ENCODE data around the gene ATG13. TPM values are rescaled to one million over a fixed set of nuclear protein-coding genes. Genes with fewer than 3 reads are reported as not detected.
"Not testable (repeated sequence)": the region's sequence is repeated elsewhere in the genome, so short reads cannot be mapped to it uniquely, and the experiment has no call there.

ATG13 gene
- polyA plus RNA-seq, 1 donor: 36.4 TPM

DNA sequence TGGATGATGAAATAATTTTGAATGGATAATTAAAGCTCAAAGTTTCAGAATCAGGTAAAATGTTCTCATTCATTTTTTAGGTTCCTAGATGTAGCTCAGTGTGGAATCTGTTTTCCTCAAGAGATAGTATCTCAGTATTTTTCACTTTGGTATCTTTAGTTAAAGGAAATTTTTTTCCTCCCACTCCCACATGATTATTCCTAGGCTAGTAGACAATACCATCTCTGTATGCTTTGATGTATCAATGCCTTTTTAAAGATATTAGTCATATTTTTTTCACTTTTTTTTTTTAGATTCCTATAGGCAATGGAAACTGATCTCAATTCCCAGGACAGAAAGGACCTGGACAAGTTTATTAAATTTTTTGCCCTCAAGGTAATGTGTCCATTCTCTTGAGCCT lies 26.6 kb downstream of the ATG13 start:
- DNase-seq (ENCODE audit: low read depth): no peak

DNA sequence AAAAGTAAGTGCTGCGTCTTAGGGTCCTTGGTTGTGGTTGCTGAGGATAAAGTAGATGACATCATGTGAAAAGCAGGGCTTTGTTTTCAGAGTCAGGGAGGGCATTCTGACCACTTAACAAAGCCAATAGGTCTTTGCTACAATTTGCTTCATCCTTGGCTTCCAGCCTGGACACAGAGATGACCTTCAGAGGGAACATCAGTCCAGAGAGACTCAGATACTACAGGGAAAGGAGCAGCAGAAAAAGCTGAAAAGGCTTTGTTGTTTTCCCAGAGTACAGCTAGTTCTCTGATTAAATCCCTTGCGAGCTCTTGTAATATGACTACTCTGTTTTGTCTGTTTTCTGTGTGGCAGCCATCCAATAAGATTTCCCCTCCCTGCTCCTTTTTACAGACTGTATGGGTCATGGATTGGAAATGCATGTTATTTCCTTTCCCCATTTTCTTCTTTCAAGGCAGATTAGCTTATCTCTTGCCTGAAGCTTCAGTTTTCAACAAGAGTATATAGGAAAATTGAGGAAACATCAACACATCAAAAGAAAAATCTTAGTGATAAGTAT lies 31.9 kb downstream of the ATG13 start:
- peak; percentile 41 for DNase-seq (ENCODE audit: low read depth)

DNA sequence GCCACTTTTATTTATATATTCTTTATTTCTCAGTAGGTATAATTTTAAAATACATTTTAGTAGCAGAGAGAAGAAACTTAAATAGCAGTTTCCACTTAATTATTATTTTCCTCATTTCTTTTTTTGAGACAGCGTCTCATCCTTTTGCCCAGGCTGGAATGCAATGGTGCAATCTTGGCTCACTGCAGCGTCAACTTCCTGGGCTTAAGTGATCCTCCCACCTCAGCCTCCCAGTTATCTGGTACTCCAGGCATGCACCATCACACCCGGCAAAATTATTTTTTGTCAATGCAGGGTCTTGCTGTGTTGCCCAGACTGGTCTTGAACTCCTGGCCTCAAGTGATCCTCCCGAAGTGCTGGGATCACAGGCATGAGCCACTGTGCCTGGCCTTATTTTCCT lies 38.3 kb downstream of the ATG13 start:
- DNase-seq (ENCODE audit: low read depth): no peak

DNA sequence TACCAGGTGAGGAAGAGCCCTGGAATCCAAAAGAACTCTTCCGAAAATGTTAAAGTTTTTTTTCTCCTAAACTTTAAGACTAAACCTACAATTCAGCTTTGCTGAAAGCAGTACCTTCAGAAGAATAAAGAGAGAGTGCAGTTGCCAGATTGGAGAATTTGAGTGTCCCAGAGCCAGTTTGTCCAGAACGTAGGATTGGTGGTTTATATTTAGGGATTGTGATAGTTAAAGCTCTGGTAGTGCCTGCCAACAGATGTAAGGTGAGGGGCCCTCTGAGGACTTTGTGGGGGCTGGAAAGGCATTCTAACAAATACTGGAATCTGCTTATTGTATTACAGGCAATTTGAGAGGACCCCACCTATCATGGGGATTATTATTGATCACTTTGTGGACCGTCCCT lies 39.8 kb downstream of the ATG13 start:
- no peak for DNase-seq (ENCODE audit: low read depth)

DNA sequence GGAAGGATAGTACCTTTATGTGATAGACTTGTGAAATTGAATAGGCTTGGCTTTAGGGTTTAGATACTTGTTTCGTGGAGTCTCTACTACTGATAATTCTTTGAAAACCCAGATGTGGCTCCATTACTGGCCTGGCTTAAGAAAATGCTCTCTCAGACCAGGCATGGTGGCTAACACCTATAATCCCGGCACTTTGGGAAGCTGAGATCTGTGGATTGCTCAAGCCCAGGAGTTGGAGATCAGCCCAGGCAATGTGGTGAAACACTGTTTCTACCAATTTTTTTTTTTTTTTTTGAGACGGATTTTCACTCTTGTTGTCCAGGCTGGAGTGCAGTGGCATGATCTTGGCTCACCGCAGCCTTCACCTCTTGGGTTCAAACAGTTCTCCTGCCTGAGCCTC lies 40.9 kb downstream of the ATG13 start:
- no peak for DNase-seq (ENCODE audit: low read depth)

DNA sequence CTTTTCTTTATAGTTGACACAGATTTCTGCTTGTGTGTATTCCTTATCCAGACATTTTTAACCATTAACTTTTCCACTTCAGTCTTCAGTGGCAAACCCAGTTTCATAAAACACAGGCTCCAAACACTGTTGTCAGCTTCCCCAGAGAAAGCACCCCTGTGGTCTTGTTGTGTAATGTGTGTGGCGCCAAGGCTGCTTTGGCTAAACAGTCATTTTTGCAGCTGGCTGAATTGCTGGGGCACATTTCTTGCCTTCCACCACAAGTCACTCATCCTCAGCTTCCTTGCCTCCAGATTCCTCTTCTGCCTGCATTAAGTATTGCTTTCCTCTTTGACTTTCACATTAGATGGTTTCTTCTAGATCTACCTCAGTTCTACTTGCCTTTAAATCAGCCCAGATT lies 42.6 kb downstream of the ATG13 start:
- DNase-seq (ENCODE audit: low read depth): no peak

DNA sequence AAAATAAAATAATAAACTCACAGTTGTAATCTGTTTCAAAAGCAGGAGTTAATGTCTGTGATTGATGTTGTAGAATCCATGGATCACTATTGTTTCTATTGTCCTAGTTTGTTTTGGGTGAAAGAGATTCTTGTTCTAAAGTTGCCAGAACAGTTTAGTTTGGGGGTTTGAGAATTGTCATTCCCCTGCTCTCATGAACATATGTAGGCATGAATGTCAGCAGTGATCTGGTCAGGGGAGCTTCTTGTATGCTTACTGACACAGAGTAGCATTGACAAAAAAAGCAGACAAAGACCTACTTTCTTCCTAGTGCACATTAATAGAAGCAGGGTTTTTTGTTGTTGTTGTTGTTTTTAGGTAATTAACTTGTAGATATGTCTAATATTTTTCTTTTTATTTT lies 44.5 kb downstream of the ATG13 start:
- DNase-seq (ENCODE audit: low read depth): no peak

DNA sequence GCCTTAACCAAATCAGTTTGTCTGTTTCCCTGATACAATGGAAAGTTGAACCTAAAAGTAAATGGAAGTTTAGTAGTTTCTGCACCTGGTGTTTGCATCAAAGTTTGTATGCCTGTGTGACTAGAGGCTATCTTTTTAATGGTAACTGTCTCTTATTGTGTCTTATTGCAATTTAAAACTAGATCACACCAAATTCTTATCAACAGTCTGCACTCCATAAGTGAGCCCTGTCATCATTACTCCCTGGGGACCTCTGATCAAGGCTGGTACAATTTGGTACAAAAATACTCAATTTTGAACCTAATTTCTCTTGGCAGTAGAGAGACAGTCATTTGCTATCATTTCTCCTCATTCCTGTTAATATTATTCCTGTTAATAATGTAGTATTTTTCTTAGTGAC lies 45.0 kb downstream of the ATG13 start:
- no peak for DNase-seq (ENCODE audit: low read depth)

DNA sequence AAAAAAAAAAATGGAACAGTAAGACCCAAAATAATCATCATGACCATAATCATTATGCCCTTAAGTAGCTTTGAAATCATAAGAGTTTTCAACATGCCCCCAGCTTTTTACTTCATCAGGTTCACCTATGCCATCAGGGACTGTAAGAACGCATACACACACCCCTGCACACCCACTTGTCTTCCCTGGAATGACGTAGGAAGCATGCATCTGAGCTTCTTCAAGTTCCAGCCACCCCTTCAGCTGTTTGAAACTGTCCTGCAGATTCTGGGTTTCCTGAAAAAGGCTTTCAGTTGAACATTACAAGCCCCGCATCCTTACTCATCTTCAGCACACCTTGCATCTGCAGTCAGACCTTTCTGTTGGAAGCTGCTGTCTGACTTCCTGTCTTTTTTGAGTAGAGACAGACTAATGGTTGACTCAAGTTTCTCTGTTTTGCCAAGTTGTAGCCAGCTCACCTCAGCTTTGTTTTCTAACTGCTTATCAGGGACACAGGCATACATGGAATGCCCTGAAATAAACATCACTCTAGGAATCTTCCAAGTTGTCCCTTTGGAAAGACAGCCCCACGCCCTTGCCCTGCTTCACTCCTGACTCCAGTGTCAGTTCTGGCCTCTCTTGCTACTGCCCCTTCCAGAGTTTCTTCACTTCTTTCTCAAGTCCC lies 46.1 kb downstream of the ATG13 start:
- DNase-seq (ENCODE audit: low read depth): no peak

DNA sequence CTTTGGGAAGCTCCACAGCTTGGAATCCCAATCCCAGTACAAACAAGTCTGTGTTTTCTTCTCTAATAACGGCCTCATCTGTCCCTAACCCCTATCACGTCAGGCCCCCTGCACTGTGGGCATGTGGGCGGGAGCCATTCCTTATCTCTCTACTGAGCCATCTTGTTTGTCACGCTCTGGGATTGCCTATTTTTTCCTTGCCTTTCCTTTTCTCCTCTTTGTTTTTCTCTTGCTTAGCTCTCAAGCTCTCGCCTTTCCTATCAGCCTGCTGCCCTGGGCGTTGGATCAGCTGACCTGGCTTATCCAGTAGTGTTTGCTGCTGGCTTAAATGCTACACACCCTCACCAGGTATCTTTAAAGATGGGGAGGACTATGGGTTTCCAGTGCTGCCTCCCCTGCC lies 47.3 kb downstream of the ATG13 start:
- DNase-seq (ENCODE audit: low read depth): no peak

DNA sequence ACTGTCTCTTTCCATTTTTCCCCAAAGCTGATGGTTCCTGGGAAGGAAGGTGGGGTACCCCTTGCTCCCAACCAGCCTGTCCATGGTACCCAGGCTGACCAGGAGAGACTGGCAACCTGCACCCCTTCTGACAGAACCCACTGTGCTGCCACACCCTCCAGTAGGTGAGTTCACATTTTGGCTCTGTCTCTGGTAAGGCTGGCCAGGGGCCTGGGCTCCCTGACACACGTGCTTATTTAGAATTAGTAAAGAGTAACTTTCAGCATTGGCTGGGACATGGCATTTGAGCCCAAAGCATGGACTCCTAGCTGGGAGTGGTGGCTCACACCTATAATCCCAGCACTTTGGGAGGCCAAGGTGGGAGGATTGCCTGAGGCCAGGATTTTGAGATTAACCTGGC lies 48.0 kb downstream of the ATG13 start:
- no peak for DNase-seq (ENCODE audit: low read depth)

DNA sequence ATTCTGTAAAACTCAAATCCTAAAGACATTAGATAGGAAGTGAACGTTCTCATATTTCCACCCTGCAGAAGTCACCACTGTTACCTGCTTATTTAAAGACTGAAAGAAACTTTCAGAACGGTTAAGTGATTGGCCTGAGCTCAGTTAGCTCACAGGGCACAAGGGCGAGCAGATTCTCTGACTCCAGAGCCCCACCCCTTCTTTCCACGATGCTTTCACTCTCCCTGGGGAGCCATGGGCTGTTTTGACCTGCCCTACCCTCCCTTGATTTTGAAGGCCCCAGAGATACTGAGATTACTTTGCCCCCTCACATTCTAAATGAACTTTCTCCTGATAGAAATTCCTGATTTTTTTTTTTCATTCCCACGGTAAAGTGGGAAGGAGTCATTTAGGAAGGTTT lies 49.2 kb downstream of the ATG13 start:
- no peak for DNase-seq (ENCODE audit: low read depth)

DNA sequence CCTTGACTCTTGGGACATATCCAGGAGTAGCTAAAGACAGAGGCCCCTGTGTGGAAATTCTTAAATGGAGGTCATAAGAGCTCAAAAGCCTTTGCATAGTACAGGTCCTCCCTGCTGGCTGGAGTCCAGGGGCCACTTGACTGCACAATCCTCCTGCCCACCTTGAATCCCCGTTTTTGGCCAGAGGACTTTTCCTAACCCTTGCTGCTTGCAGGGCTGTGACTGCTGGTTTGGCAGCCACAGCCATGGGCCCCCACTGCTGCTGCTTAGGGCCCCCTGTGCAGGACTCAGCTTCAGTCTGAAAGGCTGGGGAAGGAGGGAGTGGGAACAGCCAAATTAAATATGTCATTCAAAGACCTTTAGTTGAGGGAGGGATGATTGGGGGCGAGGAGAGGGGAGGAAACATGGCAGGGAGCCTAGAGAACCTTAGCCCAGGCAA lies 49.7 kb downstream of the ATG13 start:
- DNase-seq (ENCODE audit: low read depth): no peak

DNA sequence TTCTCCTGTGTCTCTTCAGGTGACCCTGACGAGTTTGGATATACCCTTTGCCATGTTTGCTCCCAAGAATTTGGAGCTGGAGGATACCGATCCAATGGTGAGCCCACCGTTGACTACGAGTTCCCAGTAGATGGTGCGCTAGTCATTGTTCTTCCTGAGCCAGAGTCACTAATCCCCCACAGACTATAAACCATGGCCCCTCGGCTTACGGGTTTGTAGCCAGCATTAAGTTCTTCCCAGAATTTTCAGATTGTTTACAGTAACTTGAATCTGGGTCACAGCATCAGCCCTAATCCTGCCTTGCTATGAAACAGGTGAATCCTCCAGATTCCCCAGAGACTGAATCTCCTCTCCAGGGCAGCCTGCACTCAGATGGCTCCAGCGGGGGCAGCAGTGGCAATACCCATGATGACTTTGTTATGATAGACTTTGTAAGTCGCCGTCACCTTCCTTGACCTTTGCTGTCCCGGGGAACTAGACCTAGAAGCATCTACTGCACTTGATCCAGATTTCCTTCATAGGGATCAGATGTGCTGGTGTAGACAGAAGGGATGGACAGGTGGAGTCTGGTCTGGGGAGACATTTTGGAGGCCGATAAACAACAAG lies 51.2 kb downstream of the ATG13 start:
- no peak for DNase-seq (ENCODE audit: low read depth)

DNA sequence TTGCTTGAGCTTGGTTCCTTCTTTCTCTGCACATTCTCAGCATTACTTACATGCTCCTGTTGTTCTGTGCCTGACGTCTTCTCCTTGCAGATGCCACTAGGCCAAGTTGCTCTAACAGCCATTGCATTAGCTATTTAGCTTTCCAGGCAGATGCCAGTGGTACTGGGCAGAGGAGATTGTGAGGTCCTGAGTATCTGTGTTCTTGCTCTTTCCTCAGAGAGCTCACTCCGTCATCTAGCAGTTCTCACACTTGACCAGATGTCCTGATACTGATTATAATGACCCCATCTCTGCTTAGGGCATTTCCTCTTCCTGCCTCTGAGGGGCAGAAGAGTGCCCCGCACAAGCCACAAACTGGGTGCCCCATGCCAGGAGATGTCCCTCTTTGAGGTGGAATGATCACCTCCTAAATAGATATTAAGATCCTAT lies 52.4 kb downstream of the ATG13 start:
- no peak for DNase-seq (ENCODE audit: low read depth)

DNA sequence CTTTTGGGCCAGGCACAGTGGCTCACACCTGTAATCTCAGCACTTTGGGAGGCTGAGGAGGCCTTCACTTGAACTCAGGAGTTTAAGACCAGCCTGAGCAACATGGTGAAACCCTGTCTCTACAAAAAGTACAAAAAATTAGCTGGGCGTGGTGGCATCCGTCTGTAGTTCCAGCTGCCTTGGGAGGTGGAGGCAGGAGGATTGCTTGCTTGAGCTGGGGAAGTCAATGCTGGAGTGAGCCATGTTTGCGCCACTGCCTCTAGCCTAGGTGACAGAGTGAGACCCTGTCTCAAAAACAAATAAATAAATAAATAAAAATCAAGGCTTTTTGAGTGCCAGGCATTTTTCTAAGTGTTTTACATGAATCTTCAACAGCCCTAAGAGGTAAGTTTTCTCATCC lies 53.2 kb downstream of the ATG13 start:
- DNase-seq (ENCODE audit: low read depth): not testable (repeated sequence)

DNA sequence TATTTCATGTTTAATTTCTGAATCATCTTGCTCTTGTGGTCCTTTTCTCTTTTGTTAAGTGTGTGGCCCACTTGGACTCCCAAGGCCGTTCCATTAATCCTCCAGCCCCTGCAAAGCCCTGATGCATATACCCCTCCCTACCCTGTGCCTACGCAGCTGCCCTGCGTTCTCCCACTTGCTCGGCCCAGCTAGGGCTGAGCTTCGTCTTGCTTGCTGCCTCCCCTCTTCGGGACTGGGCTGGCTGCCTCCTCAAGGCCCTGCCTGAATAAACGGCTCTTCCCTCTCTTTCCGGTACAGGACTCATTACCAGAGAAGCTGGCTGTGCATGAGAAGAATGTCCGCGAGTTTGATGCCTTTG lies 54.6 kb downstream of the ATG13 start:
- DNase-seq (ENCODE audit: low read depth): no peak

DNA sequence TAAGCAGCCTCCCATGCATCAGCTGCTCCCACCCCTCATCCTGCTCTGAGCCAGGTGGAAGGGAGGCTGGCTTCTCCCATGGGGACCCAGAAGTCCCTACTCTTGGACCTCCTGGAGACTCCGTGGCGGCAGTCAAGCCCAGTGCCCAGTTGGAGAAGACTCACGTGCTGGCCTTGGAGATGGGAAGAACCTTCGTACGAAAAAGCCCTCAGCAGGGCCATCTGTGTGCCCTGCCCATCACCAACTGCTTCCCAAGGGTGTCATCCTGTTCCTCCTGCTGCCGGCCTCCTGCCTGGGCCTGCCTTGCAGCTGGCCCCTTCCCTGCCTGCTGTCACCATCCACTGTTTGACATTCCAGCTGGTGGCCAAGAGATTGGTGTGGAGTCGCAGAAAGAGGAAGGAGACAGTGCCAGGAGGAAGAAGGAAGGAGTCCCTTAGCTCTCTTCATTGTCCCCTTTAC lies 55.1 kb downstream of the ATG13 start:
- no peak for DNase-seq (ENCODE audit: low read depth)

DNA sequence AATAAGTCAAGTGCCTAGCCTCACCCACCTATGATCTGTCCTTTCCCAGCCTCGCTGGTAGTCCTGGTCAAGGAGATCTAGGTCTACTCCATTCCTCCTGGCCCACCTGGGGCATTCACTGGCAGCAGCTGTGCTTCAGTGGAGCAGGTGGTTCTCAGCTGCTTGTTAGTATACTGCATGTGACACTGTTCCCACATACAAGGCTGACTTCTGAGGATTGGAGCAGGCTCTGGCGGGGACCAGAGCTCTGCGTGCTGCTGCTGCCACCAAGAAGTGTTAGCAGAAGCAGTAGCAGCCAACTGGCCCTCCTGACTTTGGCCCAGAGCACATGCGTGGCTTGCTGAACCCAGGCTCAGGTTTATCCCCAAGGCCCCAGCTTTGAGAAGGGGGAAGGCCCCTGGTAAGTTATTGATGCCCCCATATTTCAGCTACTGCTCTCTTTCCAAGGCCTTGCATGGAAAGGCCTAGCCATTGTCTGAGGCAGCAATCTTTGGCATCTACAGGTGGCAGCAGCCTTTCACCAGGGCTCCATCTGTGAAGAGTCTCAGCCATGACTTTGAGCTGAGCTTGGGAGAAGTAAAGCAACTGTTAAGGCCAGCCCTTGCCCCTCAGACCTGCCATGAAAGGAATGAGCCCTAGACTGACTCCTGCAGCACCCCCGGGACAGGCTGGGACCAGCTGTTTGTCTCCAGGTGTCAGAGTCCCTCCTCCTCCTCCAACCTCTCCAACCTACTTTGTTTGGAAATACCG lies 56.5 kb downstream of the ATG13 start:
- DNase-seq (ENCODE audit: low read depth): no peak

DNA sequence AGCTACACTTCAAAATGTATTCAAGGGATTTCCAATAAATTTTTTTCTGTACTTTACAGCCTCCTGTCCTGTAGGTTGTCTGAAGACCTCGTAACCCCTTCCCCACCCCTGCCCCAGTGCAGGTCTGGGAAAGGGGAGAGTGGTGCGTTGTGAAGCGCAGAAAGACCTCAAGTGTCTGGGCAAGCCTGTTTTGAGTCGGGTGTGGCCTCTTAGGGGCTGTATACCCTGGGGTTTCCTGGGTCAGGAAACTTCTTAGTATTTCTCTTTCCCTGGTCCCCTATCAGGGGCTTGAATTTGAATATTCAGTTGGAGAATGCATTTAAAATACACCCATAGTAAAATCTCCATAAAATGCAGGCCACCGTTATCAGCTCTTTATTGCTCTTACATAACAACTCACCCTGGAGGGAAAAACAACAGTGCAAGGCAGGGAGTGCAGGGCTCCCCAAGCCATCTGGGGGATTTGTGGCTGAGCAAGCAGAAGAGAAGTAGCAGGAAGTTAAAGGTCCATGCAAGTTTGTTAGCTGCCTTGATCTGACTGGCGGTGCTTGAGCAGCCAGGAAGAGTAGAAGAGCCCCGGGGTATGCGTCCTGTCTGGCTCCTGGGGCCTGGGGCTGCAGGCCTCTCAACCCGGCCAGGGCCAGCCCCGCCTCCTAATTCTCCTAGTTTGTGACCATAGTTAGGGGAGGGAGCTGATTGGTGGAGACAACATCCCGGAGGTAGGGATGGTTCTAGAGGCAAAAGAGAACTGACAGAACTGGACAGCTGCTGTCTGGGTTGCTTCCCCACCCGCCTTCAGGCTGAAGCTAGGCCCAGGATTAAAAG lies 57.3 kb downstream of the ATG13 start:
- no peak for DNase-seq (ENCODE audit: low read depth)

DNA sequence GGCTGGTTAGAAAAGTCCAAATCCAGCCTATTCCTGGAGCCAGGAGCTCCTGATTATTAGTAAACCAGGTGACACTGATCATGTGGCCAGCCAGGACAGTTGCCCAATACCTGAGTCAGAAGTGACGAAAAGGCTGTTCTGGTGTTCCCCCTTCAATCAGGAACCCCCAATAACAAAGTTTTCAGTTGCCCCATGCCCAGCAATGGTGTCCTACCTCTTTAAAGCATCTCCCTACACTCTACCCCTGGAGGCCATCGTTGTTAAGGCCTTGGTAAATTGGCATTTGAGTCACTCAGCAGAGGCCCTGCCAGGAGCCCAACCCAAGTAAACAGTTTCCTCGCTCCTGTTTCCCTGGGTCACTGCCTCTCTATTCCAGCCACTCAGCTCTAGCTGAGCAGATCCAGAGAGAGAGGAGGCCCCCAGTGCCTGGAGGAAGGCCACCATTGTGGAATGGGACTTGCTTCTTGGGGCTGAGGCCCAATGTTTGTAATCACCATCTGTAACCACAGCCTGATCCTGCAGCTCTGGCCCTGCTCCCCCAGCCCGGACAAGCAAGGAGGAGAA lies 58.0 kb downstream of the ATG13 start:
- DNase-seq (ENCODE audit: low read depth): no peak

DNA sequence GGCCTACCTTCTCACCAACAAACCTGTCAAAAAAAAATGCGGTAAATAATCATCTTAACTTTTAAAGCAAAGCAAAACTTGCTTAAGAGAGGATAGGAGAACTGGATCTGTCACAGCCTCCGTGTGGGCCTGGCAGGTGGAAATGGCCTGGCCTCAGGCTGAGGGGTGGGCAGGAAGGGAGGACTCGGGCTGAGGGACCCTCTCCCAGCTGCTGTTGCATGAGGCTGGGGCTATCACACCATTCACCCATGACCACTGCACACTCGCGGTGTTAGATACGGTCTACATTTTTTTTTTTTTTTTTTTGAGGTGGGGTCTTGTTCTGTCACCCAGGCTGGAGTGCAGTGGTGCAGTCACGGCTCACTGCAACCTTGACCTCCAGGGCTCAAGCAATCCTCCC lies 58.6 kb downstream of the ATG13 start:
- no peak for DNase-seq (ENCODE audit: low read depth)

Data from forelimb muscle (tissue), 1 donor.